Ureter (tissue), 1 donor: ENCODE results near the gene FAH. TPM values are rescaled to one million over a fixed set of nuclear protein-coding genes. Genes with fewer than 3 reads are reported as not detected.
A peak's percentile ranks its signal among the peaks of the same experiment; 100 is the strongest.
"Not testable (repeated sequence)": the region's sequence is repeated elsewhere in the genome, so short reads cannot be mapped to it uniquely, and the experiment has no call there.

Experiments used
- DNase-seq: peaks from one replicate; pipeline ENCODE4 v3.0.0-alpha.2; 2020; ENCODE audit warnings: low spot score
- total RNA-seq: library from RNA; stranded (reverse); gene quantifications from one replicate; pipeline ENCODE4 v1.2.4, GENCODE V29; 2023
- donor health status: DM: yes; HTN: yes; CAD: no.

Gene FAH
- total RNA-seq, 1 donor from 2014 or later = 34.9 TPM

- DNase-seq = no peak
These were observed 1.2 kb upstream of the FAH start for GRCh38 chr15:80151576-80151975.

GRCh38 chr15:80152180-80152895 is 461 bp upstream of the FAH start:
- DNase-seq = peak; percentile 97

DNA sequence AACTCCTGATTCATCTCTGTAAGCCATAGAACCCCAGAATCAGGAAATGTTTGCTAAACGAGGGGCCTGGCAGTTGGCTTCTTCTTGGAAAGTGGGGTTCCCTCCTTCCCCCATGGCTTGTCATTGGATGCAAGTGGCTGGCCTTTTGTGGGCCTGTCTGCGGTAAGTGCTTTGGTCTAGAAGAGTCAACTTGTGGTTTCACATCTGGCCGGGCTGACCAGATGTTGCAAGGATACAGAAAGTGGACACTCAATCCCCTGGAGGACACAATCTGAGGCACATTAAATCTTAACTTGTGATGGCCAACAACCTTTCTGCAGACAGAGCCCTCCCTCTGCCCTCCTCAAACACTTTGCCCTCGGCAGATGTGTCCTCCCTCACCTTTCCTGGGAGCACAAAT is 1.1 kb downstream of the FAH start:
- no peak for DNase-seq

DNA sequence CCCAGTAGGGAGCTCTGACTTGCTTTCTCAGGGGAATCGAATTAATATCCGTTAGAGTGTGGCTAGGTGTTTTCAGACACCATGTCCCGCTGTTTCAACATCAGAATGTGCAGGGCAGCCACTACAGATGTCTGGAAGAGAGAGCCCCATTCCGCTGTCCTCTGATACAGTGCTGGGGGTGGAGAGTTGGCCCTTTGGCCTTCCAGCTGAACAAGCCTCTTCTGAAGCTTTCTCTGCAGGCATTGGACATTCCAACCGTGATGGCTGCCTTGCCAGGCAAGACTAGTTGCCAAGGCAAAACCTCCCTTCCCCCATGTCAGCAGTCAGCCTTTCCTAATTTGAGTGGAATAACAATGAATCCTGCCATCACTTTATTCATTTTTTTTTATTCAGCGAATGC is 1.5 kb downstream of the FAH start:
- DNase-seq = no peak

- no peak for DNase-seq
These were observed 2.2 kb downstream of the FAH start for GRCh38 chr15:80155001-80155377.

- DNase-seq = not testable (repeated sequence)
These were observed 2.8 kb downstream of the FAH start for GRCh38 chr15:80155378-80156175.

DNA sequence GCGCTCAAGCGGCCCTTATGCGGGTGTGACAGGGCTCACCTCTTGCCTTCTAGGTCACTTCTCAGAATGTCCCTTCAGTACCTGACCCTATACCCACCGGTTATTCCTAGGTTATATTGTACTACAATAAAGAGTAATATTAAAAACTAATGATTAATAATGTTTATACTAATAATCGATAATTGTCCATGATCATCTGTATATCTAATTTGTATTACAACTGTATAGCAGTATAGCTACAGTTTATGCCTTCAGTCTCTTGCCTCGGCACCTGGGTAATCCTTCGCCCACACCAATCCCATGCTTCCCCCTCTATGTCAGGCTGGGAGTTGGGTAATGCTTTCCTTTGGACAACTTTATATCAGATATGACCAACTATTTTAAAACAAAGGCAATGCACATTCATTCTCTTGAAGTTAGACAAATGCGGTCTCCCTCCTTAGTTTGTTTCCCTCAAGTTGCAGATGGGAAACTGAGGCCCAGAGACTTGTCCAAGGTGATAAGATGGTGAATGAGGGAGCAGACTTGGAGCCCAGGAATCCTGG is 3.4 kb downstream of the FAH start:
- no peak for DNase-seq

DNA sequence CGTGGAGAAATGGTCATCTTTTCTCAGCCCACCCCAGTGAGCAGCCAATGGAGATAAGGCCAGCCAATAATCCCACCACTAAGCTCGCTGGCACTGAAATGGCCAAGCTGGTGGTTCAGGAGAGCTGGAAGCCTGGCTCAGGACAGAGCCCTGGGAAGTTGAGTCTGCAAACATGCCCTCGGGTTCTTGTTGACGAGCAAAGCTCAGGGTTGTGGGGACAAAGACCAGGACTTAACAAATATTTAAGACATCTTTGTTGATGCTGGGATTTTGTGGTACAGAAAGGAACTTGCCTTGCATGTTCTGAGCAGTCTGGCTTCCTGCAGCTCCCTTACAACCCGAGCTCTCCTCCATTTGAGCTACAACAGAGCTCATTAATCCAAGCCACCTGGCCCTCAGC is 4.4 kb downstream of the FAH start:
- DNase-seq = no peak

DNA sequence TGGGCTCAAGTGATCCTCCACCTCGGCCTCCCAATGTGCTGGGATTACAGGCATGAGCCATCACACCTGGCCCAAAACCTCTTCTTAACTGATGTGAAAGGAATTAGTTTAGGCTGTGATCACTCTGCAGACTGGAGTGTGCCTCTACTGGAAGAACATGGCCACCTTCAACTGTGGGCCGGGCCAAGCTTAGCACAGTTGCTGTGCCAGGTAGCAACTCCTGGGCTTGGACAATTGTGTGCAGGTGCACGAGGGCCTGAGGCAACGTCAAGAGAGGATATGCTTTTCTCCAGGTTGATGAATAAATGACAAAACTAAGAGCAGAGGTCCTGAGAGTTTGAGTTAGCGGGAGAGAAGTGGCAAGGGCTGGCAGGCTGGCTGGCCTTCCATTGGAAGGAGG is 6.5 kb downstream of the FAH start:
- DNase-seq = no peak

DNA sequence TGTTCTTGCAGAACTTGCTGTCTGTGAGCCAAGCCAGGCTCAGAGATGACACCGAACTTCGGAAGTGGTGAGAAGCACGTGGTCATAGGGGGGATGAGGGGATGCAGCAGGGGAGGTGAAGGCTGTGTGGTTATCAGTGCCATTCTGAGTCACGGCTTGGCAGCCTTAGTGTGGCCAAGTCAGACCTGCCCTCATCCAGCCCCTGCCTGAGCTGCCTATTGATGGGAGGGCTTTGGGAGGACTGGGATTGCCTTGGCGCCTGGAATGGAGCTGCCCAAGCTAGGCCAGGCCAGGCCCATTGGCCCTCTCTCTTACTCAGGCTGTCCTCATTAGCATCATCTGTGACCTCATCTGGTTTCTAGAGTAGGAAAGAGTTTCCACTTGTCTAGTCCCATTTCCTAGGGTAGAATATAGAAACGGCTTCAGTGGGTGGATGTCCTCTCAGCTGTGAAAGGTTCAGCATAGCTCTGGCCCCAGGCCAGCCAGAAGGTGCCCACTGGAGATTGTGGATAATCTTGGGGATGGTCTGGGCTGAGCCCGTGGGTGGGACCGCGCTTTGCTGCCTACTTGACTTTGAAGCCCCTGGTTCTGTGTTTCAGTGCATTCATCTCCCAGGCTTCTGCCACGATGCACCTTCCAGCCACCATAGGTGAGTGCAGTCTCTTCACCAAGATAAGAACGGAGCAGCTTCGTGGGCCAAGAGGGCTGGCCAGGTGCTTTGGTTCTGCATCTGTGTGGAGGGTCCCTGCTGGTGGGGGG is 7.2 kb downstream of the FAH start:
- DNase-seq = no peak

GRCh38 chr15:80160570-80161156 is 7.9 kb downstream of the FAH start:
- DNase-seq = peak; percentile 79

- DNase-seq = peak; percentile 15
These were observed 8.7 kb downstream of the FAH start for GRCh38 chr15:80161468-80162016.

GRCh38 chr15:80162059-80162554 is 9.3 kb downstream of the FAH start:
- DNase-seq = peak; percentile 20

DNA sequence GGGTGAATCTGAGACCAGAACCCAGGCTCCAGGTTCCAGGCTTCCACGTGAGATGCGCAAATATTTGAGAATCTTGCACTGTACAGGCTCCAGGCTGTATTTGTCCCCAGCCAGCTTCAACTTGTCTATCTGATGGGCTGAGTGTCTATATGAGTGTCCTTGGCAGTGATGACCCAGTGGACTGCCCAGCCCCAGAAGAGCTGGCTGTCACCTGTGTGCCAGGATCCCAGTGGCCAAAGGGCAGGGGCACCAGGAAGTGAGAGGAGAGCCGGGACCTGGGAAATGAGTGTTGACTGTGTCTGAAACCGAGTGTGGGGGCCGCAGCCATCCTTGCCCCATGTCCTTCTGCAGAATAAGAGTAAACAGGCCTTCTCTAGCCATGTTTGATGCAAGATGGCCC is 10.4 kb downstream of the FAH start:
- DNase-seq = no peak

- no peak for DNase-seq
These were observed 11.1 kb downstream of the FAH start for GRCh38 chr15:80163897-80164296.

DNA sequence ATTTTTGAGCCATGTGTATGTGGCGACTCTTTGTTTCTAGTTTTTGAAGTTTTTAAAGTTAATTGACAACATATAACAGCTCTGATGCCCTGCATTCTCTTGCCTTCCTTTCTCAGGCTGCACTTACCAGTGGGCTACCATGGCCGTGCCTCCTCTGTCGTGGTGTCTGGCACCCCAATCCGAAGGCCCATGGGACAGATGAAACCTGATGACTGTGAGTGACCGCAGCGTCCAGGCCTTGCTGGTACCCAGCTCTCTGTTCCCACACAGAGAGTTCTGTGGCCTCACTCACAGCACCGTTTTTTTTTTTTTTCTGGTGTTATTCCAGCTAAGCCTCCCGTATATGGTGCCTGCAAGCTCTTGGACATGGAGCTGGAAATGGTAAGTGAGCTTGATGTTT is 15.1 kb downstream of the FAH start:
- no peak for DNase-seq

GRCh38 chr15:80168421-80168820 is 15.6 kb downstream of the FAH start:
- no peak for DNase-seq

DNA sequence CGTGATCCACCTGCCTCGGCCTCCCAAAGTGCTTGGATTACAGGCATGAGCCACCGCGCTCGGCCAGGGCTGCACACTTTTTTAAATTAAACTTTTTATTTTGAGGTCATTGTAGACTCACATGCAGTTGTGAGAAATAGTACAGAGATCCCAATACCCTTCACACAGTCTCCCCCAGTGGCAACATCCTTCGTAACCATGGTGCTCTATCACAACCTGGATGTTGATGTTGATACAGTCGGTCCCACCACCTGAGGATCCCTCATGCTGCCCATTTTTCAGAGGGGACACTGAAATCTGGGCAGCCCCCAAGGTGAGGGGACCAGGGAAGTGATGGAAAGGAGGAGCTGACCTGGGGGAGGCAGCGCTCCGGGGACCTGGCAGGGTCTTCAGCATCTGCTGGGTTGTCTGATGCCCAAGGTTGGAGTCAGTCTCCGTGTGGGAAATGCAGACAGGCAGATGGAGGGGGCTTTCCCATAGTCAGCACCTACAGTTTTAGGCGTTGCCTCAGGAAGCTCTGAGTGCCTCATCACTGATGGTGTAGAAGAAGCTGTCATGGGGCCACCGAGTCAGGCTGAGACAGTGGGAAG is 17.1 kb downstream of the FAH start:
- DNase-seq = no peak

DNA sequence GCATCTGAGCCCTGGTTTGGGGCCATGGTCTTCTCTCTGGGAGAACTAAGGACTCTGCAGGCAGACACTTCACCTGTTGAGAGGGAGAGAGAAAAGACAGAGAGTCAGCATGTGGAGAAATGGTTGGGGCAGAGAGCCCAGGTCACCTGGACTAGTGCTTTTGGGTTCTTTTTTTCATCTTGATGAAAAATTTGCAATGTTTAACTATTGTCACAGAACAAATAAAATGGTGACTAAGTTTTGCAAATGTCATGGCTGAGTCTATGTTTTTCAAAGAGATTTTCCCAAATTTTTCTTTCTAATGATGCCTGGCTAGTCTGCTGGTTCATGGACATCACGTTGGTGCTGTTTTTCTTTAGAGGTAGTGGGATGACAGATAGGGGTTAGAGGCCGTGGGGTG is 17.8 kb downstream of the FAH start:
- DNase-seq = no peak

DNA sequence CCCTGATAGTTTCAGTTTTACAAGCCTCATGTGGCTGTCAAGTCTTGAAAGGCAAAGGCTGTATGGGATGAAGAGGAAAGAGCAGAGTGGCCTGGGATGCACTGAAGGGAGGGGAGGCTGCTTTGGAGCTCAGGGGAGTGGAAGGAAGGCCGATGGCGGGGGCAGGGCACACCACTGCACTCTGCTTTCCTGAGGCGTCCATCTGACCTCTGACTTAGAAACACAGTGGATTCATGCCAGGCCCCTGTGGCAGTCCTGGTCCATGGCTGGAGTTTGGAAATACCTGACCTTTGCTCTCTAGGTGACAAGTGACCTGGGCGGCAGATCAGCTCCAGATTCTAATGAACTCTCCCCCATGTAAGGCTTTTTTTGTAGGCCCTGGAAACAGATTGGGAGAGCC is 19.0 kb downstream of the FAH start:
- DNase-seq = no peak

DNA sequence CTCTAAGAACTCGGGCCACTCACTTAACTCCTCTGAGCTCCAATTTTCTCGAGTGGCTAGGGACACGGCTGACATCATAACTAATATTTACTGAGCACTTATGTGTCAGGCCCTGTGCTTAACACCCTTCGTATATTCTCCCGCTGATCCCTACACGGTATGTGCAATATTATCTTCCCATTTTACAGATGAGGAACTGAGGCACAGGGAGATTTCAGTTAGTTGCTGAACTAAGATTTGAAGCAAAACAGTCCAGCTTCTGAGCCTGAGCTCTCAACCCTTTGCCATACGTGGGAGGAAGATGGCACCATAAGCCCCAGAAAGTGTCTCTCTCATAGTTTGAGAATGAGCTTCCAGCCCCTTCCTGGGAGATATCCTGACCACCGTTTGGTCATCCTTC is 19.6 kb downstream of the FAH start:
- DNase-seq = no peak
